PC-3 (cell line): ENCODE measurements around the gene ANKRD49. TPM values are rescaled to one million over a fixed set of nuclear protein-coding genes. Genes with fewer than 3 reads are reported as not detected.

Source experiments
- ATAC-seq: fragments of 200-7000 bp; cut with Tn5 transposase; 2 replicates; pipeline ENCODE4 v1.9.1; 2020; ENCODE audit warnings: mild to moderate bottlenecking, moderate library complexity
- BruUV-seq: library from RNA; stranded (reverse); fragments of 400-500 nt; replicated peaks from 2 replicates; lab custom pipeline; 2021; lab: Mats Ljungman, UMichigan
- CTCF ChIA-PET: fragments of 300-600 bp; sonication (Branson Sonifier 250); formaldehyde crosslinking; loops from one replicate; lab custom pipeline; 2022; ENCODE audit warnings: antibody characterized with exemption; lab: Charles Lee
- POLR2A ChIA-PET: fragments of 300-600 bp; sonication (Branson Sonifier 250); formaldehyde crosslinking; loops from one replicate; lab custom pipeline; 2022; ENCODE audit warnings: antibody characterized with exemption; ENCODE audit not compliant: unreplicated experiment; lab: Charles Lee
- DNase-seq: peaks from one replicate; pipeline ENCODE4 v3.0.0-alpha.2; 2015
- H2AFZ ChIP-seq: fragments of 300-600 bp; sonication (generic); 2 replicates; pipeline ENCODE4 v1.6.0; 2016; ENCODE audit warnings: antibody characterized with exemption, low read length
- H3F3A ChIP-seq: fragments of 300-600 bp; sonication (generic); one replicate; pipeline ENCODE4 v1.6.0; 2017; ENCODE audit warnings: antibody characterized with exemption, low read length, control low read depth, mild to moderate bottlenecking; ENCODE audit not compliant: unreplicated experiment
- H3K27ac ChIP-seq: fragments of 300-600 bp; sonication (generic); 2 replicates; pipeline ENCODE4 v1.5.1; 2016; ENCODE audit warnings: mild to moderate bottlenecking, low read length
- H3K27me3 ChIP-seq: fragments of 300-600 bp; sonication (generic); 2 replicates; pipeline ENCODE4 v1.6.1; 2016; ENCODE audit warnings: low read length, mixed read lengths
- H3K36me3 ChIP-seq: fragments of 300-600 bp; sonication (generic); 2 replicates; pipeline ENCODE4 v1.6.1; 2016; ENCODE audit warnings: low read depth, mixed run types, low read length, mixed read lengths
- H3K4me1 ChIP-seq: fragments of 300-600 bp; sonication (generic); 2 replicates; pipeline ENCODE4 v1.5.1; 2016; ENCODE audit warnings: low read length; ENCODE audit not compliant: insufficient read depth
- H3K4me2 ChIP-seq: fragments of 300-600 bp; sonication (generic); 2 replicates; pipeline ENCODE4 v1.6.0; 2016; ENCODE audit warnings: low read length
- H3K4me3 ChIP-seq: fragments of 300-600 bp; sonication (generic); 2 replicates; pipeline ENCODE4 v1.5.1; 2016; ENCODE audit warnings: mild to moderate bottlenecking, low read length, mixed read lengths
- H3K79me2 ChIP-seq: fragments of 300-600 bp; sonication (generic); 2 replicates; pipeline ENCODE4 v1.6.1; 2017; ENCODE audit warnings: low read length, mixed read lengths
- H3K9ac ChIP-seq: fragments of 300-600 bp; sonication (generic); 2 replicates; pipeline ENCODE4 v1.6.0; 2016; ENCODE audit warnings: mild to moderate bottlenecking, low read length
- H3K9me2 ChIP-seq: fragments of 300-600 bp; sonication (generic); replicated peaks from 2 replicates; pipeline ENCODE4 v1.6.1; 2016; ENCODE audit warnings: mixed run types, low read length, mixed read lengths
- H3K9me3 ChIP-seq: fragments of 300-600 bp; sonication (generic); 2 replicates; pipeline ENCODE4 v1.6.1; 2016; ENCODE audit warnings: low read length, mixed read lengths
- H4K20me1 ChIP-seq: fragments of 300-600 bp; sonication (generic); 2 replicates; pipeline ENCODE4 v1.6.1; 2016; ENCODE audit warnings: low read length, mixed read lengths
- EZH2 ChIP-seq: fragments of 300-600 bp; sonication (generic); IDR thresholded peaks from one replicate; pipeline ENCODE4 v1.6.1; 2017; ENCODE audit warnings: antibody characterized with exemption, mild to moderate bottlenecking, low read length; ENCODE audit not compliant: unreplicated experiment
- EZH2phosphoT487 ChIP-seq: fragments of 300-600 bp; sonication (generic); IDR thresholded peaks from 2 replicates; pipeline ENCODE4 v1.6.1; 2018; ENCODE audit warnings: mild to moderate bottlenecking, antibody characterized with exemption, low read length, borderline replicate concordance
- intact Hi-C: fragments of 100-400 bp; cut with micrococcal nuclease; formaldehyde crosslinking; loops from 2 replicates; pipeline ENCODE4 v1.9.0; 2023
- total RNA-seq: library from RNA; depleted of rRNA; stranded (reverse); fragments of >200 nt; gene quantifications from 2 replicates; pipeline ENCODE4 v1.2.3, GENCODE V29; 2014
- TF ChIP-seq, protein P1 (sequence below): fragments of 300-600 bp; sonication (generic); conservative IDR thresholded peaks from 2 replicates; pipeline ENCODE4 v1.5.1; 2017; ENCODE audit warnings: antibody characterized with exemption, low read depth, mild to moderate bottlenecking, low read length

ANKRD49 gene
- total RNA-seq, 1 experiment from 2014 or later: 9.0 TPM

DNA sequence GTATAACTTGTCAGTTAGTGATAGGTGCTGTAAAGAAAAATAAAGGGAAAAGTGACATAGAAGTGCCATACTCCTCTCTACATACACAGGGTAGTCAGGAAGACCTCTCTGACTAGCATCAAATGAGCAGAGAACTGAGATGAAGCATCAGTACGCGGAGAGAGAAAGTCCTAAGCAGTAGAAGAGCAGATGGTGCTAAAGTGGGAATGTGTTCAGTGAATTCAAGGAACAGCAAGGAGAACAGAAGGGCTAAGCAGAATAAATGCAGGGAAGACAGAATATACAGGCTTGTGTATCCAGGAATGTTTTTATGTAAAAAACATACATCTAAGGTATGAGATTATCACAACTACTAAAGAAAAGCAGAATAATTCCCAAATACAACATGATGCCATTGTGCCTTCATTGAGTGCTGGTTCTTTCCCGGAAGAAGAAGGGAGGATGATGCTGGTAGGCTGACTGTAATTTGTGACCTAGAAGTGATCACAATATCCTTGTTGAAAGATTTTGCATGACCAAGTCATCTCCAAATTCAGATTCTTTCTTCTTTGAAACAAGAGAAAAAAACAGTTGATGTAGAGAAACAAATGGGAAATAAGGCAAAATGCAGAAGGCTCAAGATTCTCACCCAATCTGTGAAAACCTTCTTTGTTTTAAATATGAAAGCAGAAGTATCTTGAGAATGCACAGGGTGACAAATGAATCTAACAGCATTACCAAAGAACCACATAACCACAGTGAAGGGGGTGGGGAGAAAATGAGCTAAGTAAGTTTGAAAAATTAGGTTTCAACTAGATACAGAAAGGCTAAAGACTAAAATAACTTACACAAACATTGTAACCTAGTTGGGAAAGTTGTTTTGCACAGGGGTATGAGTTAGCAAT lies 20.6 kb upstream of the ANKRD49 start:
- Histone ChIP-seq H3K36me3 (peaks cover 15% of the 10 kb centered on the region), H3K27ac (no peak overlapping the region), H3F3A (no peaks in the 10 kb centered on the region), H3K9me2 (no peaks in the 10 kb centered on the region), H3K79me2 (no peaks in the 10 kb centered on the region), H3K27me3 (no peaks in the 10 kb centered on the region), H3K9me3 (no peaks in the 10 kb centered on the region), H3K4me1 (no peaks in the 10 kb centered on the region), H4K20me1 (no peaks in the 10 kb centered on the region), H3K4me2 (no peak overlapping the region), H3K9ac (no peak overlapping the region), H2AFZ (no peak overlapping the region), H3K4me3 (no peak overlapping the region)
- ChIA-PET CTCF (no interaction called here), POLR2A (no interaction called here)
- intact Hi-C loops: no loop called here
- TF ChIP-seq, protein P1, sequence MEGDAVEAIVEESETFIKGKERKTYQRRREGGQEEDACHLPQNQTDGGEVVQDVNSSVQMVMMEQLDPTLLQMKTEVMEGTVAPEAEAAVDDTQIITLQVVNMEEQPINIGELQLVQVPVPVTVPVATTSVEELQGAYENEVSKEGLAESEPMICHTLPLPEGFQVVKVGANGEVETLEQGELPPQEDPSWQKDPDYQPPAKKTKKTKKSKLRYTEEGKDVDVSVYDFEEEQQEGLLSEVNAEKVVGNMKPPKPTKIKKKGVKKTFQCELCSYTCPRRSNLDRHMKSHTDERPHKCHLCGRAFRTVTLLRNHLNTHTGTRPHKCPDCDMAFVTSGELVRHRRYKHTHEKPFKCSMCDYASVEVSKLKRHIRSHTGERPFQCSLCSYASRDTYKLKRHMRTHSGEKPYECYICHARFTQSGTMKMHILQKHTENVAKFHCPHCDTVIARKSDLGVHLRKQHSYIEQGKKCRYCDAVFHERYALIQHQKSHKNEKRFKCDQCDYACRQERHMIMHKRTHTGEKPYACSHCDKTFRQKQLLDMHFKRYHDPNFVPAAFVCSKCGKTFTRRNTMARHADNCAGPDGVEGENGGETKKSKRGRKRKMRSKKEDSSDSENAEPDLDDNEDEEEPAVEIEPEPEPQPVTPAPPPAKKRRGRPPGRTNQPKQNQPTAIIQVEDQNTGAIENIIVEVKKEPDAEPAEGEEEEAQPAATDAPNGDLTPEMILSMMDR: no peak
- TF ChIP-seq EZH2phosphoT487 (no peak), EZH2 (no peak)
- no TSS peak for BruUV-seq
- DNase-seq: no peak
- no peak for ATAC-seq

DNA sequence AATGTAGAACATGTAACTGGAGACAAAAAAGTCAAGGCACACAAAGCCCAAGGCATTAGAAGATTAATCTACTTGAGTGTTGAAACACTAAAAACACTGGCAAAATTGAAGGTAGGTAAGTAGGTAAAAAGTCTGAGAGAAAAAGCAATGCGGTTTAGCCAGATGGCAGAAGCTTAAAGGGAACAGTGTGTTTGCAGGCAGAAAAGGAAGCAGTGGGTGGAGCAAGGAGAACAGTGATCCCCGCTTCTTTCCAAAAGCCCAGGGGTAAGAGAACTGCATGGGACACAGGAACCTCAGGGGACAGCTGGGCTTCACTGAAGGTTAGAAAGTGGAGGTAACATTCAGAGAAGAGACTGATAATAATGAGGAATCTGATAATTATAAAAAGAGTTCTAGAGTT lies 16.2 kb upstream of the ANKRD49 start:
- Histone ChIP-seq H3K27ac (no peak overlapping the region), H3K4me3 (no peak overlapping the region), H4K20me1 (no peaks in the 10 kb centered on the region), H3K4me1 (no peaks in the 10 kb centered on the region), H3F3A (no peaks in the 10 kb centered on the region), H3K36me3 (peaks cover 22% of the 10 kb centered on the region; the same call in 1 of the 2 replicates), H3K4me2 (no peak overlapping the region), H3K79me2 (no peaks in the 10 kb centered on the region), H3K9me3 (no peaks in the 10 kb centered on the region), H2AFZ (no peak overlapping the region), H3K27me3 (no peaks in the 10 kb centered on the region), H3K9ac (no peak overlapping the region), H3K9me2 (no peaks in the 10 kb centered on the region)
- ChIA-PET CTCF (no interaction called here), POLR2A (no interaction called here)
- no peak for DNase-seq
- BruUV-seq: no TSS peak
- intact Hi-C loops: no loop called here
- ATAC-seq: no peak
- TF ChIP-seq, protein P1: no peak
- TF ChIP-seq EZH2phosphoT487 (no peak), EZH2 (no peak)

DNA sequence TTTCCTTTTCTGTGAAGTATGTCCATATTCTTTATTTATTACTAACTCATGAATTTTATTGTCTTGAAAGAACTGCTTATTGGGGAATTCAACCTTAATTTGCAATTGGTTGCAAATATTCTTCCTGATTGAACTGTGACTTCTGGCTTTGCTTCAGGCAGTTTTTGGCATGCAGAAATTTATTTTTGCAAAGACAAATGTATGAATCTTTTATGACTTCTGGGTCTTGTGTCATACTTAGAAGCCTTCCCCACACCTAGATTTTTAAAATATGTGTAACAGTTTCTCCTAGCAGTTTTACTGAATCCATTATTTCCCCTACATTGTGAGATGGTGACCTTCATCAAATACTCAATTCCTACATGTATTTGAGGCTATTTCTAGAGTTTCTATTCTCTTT lies 12.4 kb upstream of the ANKRD49 start:
- no peaks in the 10 kb centered on the region for H3K27me3 ChIP-seq
- no peak overlapping the region for H3K4me2 ChIP-seq
- no peaks in the 10 kb centered on the region for H3F3A ChIP-seq
- ATAC-seq: no peak
- H3K9ac ChIP-seq: no peak overlapping the region
- no peak for DNase-seq
- POLR2A ChIA-PET: no interaction called here
- no TSS peak for BruUV-seq
- H4K20me1 ChIP-seq: no peaks in the 10 kb centered on the region
- no peaks in the 10 kb centered on the region for H3K4me1 ChIP-seq
- CTCF ChIA-PET: no interaction called here
- H2AFZ ChIP-seq: no peak overlapping the region
- H3K36me3 ChIP-seq: peaks cover 38% of the 10 kb centered on the region
- no peaks in the 10 kb centered on the region for H3K9me3 ChIP-seq
- no peaks in the 10 kb centered on the region for H3K9me2 ChIP-seq
- intact Hi-C loops: no loop called here
- no peaks in the 10 kb centered on the region for H3K79me2 ChIP-seq
- no peak for TF ChIP-seq EZH2
- TF ChIP-seq, protein P1: no peak
- TF ChIP-seq EZH2phosphoT487: no peak
- H3K4me3 ChIP-seq: no peak overlapping the region
- H3K27ac ChIP-seq: no peak overlapping the region
